GM18873 (cell line): ENCODE measurements around the gene ZKSCAN4.

ENCODE experiments used
- ATAC-seq: cut with Tn5 transposase; IDR thresholded peaks from one replicate; pipeline ENCODE4 v1.9.1; 2021; ENCODE audit warnings: mild to moderate bottlenecking, moderate library complexity, moderate number of reproducible peaks; ENCODE audit not compliant: unreplicated experiment, low FRiP score

The ZKSCAN4 gene

GRCh38 chr6:28251661-28252008 lies 434 bp downstream of the ZKSCAN4 start:
- ATAC-seq = no peak

GRCh38 chr6:28250747-28251146 lies 1.3 kb downstream of the ZKSCAN4 start:
- no peak for ATAC-seq

DNA sequence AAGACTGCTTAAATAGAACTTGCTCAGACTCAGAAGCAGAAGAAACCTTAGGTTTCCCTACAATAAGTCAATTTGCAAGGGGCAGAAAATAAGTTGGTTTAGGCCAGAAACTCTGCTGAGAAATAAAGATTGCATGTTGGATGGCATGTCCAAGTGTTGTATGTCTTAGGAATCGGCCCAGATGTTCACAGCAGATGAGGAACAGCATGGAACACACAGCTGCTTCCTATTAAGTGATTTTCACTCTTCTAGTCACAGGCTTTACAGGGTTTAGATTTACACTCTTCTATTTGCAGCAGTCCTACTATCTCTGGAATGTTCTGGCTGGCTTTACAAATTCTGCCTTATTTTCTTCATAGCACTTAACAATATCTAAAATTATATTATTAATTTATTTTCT lies 3.2 kb downstream of the ZKSCAN4 start:
- no peak for ATAC-seq

DNA sequence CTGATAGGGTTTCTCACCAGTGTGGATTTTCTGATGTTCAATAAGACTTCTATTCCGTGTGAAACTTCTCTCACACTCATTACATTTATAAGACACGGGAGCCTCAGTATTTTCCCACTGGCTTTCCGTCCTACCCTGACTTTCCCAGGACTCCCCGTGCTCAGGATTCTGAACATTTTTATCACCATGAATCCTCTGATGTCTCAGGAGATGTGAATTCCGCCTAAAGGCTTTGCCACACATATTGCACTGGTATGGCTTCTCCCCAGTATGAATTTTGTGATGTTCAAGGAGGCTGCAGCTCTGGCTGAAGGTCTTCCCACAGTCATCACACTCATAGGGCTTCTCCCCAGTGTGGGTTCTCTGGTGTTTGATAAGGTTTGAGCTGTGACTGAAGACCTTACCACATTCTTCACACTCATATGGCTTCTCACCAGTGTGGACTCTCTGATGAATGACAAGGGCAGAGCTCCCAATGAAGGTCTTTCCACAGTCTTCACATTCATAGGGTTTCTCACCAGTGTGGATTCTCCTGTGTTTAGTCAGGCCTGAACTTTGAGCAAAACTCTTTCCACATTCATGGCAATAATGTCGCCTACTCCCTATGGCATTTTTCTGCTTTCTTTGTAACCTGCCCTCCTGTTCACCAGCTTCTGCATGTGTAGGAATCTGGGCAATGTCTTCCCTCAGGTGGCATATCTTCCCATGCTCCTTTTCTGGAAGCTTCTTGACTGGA lies 6.7 kb downstream of the ZKSCAN4 start:
- ATAC-seq = no peak

GRCh38 chr6:28243946-28244345 lies 8.1 kb downstream of the ZKSCAN4 start:
- ATAC-seq = no peak

- ATAC-seq = no peak
Observed at GRCh38 chr6:28240471-28240870, 11.6 kb downstream of the ZKSCAN4 start.

DNA sequence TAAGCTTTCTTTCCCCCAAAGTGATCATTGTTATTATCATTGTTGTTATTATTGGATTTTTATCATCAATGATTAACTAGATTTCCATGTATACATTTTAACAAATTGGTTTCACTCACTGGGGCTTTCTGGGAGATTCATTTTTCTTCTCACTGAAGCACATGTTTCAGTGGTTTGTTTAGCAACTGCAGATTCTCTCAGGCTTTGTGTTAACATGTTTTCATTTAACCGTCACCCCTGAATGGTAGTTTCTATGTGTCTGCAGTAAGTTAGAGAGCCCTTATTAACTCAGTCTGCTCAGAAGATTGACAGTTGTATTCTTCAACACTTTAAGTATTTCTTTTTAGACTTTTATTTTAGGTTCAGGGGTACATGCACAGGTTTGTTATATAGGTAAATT lies 12.4 kb downstream of the ZKSCAN4 start:
- no peak for ATAC-seq

DNA sequence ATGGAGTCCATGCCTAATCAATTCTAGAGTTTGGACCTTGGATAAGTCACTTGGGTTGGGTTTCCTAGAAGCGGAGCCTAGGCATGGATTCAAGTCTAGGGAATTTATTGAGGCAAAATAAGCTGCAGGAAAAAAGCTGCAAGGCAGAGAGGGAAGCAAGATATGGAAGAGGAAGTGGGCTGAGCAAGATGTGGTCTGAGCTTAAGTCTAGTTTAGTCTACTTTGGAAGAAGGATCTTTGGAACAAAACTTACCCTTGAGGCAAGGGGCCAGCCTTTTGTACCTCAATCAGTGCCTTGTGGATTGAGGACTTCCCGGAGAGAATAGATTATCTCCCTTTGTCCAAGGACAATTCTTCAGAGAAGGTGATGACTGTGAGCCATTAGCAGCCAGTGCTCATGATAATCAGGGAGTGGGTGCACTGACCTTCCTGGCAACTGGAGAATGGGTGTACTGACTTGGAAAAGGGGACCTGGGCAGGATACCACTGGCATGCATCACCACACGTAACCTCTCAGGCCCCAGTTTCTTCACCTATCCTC lies 16.1 kb downstream of the ZKSCAN4 start:
- no peak for ATAC-seq

- ATAC-seq = no peak
Observed at GRCh38 chr6:28232785-28233184, 19.3 kb downstream of the ZKSCAN4 start.

DNA sequence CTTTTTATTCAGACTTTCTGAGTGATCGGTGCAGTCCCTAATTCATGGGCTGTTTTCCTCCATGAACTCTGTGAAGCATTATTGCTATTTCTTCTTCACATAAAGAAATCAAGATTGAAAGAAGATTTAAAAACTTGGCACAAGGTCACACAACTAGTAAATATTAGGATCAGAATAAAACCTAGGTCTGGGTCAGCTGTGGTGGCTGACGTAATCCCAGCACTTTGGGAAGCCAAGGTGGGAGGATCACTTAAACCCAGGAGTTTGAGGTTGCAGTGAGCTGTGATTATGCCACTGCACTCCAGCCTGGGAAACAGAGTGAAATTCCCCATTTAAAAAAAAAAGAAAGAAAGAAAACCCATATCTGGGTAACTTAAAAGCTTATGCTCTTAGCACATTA lies 25.6 kb downstream of the ZKSCAN4 start:
- ATAC-seq = no peak

DNA sequence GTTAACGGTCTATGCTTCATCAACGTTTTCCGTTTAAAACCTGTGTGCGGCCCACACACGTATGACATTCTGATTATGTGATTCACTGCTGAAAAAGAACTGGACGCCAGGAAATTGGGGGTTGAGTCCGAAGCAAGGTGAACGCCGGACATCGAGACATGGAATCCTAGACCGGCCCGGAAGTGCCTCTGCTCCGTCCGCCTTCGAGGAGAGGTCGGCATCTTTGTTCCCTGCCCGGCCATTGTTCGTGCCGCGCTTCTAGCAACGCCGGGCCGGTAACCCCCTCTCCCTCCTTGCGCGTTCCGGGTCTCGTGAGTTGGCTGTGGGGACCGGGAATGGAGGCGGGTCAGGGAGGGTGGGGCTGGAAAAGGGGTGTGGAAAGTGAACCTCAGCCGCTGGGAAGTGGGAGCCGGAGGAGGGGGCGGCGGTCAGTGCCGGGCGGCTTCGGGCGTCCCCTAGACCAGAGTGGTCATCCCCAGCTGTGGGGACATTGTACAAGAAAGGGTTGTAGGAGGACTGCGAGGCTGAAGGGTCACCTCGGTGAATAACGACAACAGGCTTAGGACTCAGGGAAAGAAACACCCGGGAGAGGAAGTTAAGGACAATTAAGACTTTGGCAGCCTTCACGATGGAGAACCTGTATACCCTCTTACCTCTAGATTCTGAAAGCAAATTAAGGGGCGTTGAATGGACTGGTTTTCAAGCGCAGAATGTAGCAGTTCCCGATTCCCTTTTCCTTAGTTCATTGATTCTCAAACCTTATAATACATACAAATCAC lies 26.8 kb downstream of the ZKSCAN4 start, which contains the start of gene ZSCAN9:
Gene ZSCAN9, plus strand, starts transcription at position 220 of the 779 bp plus-strand sequence. CDS start 1,810 bp downstream, outside the sequence.
- peak; percentile 75 for ATAC-seq

DNA sequence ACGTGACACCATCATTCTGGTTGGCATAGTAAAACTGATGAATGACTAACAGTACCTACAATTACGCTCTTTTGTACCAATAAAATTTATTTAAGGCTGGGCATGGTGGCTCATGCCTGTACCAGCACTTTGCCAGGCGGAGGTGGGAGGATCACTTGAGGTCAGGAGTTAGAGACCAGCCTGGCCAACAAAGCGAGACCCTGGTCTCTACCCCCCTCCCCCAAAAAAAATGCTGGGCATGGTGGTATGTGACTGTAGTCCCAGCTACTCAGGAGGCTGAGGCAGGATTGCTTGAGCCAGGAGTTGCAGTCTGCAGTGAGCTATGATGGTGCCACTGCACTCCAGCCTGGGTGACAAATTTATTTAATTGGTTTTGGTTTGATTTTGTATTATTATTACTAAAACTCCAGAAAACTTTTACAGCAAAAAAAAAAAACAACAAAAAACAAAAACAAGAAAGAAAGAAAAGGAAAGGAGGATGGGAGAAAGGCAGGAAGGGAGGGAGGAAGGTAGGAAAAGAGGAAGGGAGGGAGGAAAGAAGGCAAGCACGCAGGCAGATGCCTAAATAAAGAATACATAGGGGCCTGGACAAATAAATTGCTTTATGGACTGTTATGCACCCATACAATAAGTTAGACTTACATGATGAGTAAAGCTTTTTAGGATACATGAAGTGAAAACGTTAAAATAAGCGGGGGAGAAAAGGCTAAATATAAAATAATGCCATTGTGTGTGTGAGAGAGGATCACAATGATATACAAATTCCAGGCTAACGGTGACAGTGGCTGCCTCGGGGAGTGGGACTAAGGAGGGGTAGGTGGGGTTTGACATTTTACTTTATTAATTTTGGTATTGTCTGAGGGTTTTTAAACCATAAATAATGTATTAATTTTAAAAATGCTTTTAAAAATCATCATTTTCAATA lies 27.7 kb downstream of the ZKSCAN4 start:
- ATAC-seq = no peak

- no peak for ATAC-seq
Observed at GRCh38 chr6:28220257-28221133, 31.6 kb downstream of the ZKSCAN4 start.

- ATAC-seq = no peak
Observed at GRCh38 chr6:28218312-28219248, 33.5 kb downstream of the ZKSCAN4 start.

DNA sequence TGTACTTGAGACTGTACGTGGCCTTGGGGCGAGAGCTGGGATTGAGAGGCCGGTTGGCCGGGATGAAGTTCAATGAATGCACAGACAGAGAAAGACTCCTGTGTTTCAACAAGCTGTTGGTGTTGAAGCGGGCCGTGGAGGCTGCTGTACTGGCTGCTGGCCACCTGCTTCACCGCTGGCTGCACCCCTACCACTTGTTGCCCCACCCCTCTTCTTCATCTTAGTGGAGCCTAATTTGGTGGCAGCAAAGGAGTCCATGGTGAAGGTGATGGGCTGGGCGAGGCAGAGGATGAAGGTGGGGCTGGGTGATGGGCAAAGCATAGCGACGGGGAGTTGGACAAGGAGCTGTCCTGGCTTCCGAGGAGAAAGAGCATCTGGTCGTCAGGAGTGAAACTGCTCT lies 34.2 kb downstream of the ZKSCAN4 start:
- ATAC-seq = no peak

DNA sequence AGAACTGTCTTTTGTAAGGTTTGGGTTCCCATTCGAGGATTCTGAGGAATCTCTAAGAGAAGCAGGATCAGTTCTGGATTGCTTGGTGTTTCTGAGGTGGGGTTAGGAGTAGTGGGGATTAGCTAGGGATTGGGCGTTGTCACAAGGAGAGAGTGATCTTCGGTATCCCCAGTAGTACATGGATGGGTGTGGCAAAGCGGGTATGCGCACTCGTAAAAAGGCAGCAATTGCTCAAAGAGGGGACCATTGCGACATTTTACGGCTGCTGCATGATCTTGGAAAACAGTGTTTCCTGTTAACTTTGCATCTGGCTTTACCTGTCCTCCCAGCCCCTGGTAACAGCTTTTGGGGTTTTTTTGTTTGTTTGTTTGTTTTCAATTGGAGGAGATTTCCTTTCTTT lies 36.6 kb downstream of the ZKSCAN4 start:
- no peak for ATAC-seq

DNA sequence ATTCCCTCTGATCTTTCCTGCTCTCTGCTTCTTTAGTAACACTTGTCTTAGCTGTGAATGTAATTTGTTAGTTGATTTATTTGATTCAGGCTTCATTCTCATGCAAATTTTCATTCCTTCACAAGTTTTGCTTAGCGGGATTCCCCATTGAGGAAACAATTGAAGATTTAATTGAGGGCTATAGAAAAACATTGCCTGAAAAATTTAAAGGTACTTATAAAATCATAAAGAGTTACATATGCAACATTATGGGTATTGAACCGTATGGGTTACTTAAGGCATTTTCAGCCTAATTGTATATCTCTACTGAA lies 38.9 kb downstream of the ZKSCAN4 start:
- ATAC-seq = no peak

DNA sequence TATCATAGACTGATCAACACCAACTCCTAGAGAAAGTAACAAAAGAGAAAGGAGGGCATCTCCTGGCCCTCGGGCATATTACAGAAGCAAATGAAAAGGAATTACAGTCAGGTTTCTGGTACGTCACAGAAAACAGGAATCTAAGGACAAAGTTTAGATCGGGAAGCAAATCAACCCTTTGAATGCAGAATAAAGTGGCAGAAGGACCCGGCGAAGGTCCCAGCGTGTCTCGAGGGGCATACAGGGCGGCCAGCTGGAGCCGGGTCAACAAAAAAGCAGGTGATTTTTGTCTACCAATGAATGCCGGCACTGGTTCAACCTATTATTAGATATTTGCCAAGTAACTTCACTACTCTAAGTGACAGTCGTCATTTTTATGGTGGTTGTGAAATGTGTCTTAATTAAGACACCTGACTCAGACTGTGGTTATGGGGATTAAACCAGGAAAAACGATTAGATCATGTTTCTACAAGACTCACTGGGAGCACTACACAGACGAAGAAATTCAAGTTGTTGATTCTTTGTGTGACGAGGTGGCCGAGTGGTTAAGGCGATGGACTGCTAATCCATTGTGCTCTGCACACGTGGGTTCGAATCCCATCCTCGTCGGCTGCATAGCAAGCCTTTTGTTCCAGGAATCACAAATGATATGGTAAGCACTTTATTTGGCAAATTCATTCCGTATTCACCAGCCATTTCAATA lies 39.4 kb downstream of the ZKSCAN4 start:
- no peak for ATAC-seq
